Spleen (tissue), 11 donors: Measurements from ENCODE around the gene AP4M1. TPM values are rescaled to one million over a fixed set of nuclear protein-coding genes. Genes with fewer than 3 reads are reported as not detected.

Experiments
- DNase-seq: peaks from one replicate; pipeline ENCODE4 v3.0.0-alpha.2; 2020
- H3K27ac ChIP-seq, 8 donors: fragments of 200-600 bp; sonication (generic) in 7 of 8; 1 replicate in 4 of 8; 2 replicates in 4 of 8; pipeline versions ENCODE4 v1.5.0 to v1.8.0; 2016 to 2021; ENCODE audit warnings: inconsistent platforms in 4 of 8, mild to moderate bottlenecking in 4 of 8, moderate library complexity in 1 of 8
- H3K27me3 ChIP-seq, 7 donors: fragments of 200-600 bp; sonication (generic) in 6 of 7; replicated peaks in 1 of 7; 1 replicate in 4 of 7; 2 replicates in 3 of 7; pipeline versions ENCODE4 v1.5.0 to v1.8.0; 2016 to 2021; ENCODE audit warnings: inconsistent platforms in 3 of 7, mild to moderate bottlenecking in 1 of 7
- H3K36me3 ChIP-seq, 6 donors: fragments of 200-600 bp; sonication (generic) in 5 of 6; 1 replicate in 4 of 6; 2 replicates in 2 of 6; pipeline versions ENCODE4 v1.5.0 to v1.8.0; 2016 to 2021; ENCODE audit warnings: inconsistent platforms in 2 of 6
- H3K4me1 ChIP-seq, 6 donors: fragments of 200-600 bp; sonication (generic) in 5 of 6; 1 replicate in 3 of 6; 2 replicates in 3 of 6; pipeline versions ENCODE4 v1.5.0 to v1.8.0; 2016 to 2021; ENCODE audit warnings: inconsistent platforms in 3 of 6
- H3K4me3 ChIP-seq, 8 donors: fragments of 200-600 bp; sonication (generic) in 7 of 8; 1 replicate in 4 of 8; 2 replicates in 4 of 8; pipeline versions ENCODE4 v1.5.0 to v1.8.0; 2016 to 2021; ENCODE audit warnings: inconsistent platforms in 4 of 8, mild to moderate bottlenecking in 4 of 8, moderate library complexity in 2 of 8
- H3K9me3 ChIP-seq, 8 donors: fragments of 200-600 bp; sonication (generic) in 7 of 8; 1 replicate in 4 of 8; 2 replicates in 4 of 8; pipeline versions ENCODE4 v1.5.0 to v1.8.0; 2016 to 2021; ENCODE audit warnings: inconsistent platforms in 4 of 8
- POLR2A ChIP-seq, 3 donors: fragments of 450-650 bp; IDR thresholded peaks; one replicate each; pipeline ENCODE4 v1.5.1; 2017; ENCODE audit warnings: antibody characterized with exemption in 3 of 3, mild to moderate bottlenecking in 1 of 3
- POLR2AphosphoS5 ChIP-seq, 3 donors: sonication (generic); formaldehyde crosslinking; IDR thresholded peaks; one replicate each; pipeline ENCODE4 v1.5.1; 2017; ENCODE audit warnings: antibody characterized with exemption in 3 of 3
- WGBS, 5 donors: extraction: QIAGEN DNeasy Blood & Tissue Kit in 3 of 5; methylation state at CpG; one replicate each; pipeline versions ENCODE4 v1.1.5 to v1.1.7; 2013 to 2018; 5-methylcytosine and 5-hydroxymethylcytosine counted together
- intact Hi-C: fragments of 100-400 bp; cut with DNase I; formaldehyde crosslinking; loops from one replicate; pipeline ENCODE4 v1.15.0; 2023; ENCODE audit warnings: low total_unique reads
- polyA plus RNA-seq, 3 donors: library from polyadenylated mRNA; stranded (reverse); fragments of 200-250 nt; gene quantifications; one replicate each; pipeline ENCODE4 v1.2.1, GENCODE V29; 2013
- total RNA-seq, 7 donors: library from RNA; depleted of rRNA in 3 of 7; stranded (reverse); fragments of >200 nt in 3 of 7; fragmentation: NEBNext Ultra II Directional in 4 of 7; extraction: Animal tissue kit (Norgen Biotek cat#: 25700) in 4 of 7; gene quantifications; one replicate each; pipeline versions ENCODE4 v1.1.0 to v1.2.1, GENCODE V29; 2016 to 2021
- TF ChIP-seq, protein P1 (sequence below), 11 experiments: fragments of 200-600 bp in 7 of 11; fragments of 450-650 bp in 4 of 11; sonication (generic) in 4 of 11; IDR thresholded peaks in 8 of 11; conservative IDR thresholded peaks in 3 of 11; 1 replicate in 7 of 11; 2 replicates in 4 of 11; pipeline versions ENCODE4 v1.4.0 to v1.8.0; 2016 to 2021; ENCODE audit warnings: antibody characterized with exemption in 11 of 11, inconsistent platforms in 4 of 11, mild to moderate bottlenecking in 1 of 11
- donor health status: healthy with polysubstance abuse.
- donor health status: DM: no; HTN: no; CAD: no; lungs with moderate emphysema.
- donor health status: DM: no; HTN: no; CAD: no.
- donor health status: Bipolar disorder and iron deficiency.
- donor health status: healthy.
- donor health status: DM: no; HTN: no; CAD: no.
- donor health status: DM: yes; HTN: yes; CAD: no.

Gene AP4M1
- total and polyA plus RNA-seq, 10 donors, result 8.7 to 18.0 (median 10.2) TPM

DNA sequence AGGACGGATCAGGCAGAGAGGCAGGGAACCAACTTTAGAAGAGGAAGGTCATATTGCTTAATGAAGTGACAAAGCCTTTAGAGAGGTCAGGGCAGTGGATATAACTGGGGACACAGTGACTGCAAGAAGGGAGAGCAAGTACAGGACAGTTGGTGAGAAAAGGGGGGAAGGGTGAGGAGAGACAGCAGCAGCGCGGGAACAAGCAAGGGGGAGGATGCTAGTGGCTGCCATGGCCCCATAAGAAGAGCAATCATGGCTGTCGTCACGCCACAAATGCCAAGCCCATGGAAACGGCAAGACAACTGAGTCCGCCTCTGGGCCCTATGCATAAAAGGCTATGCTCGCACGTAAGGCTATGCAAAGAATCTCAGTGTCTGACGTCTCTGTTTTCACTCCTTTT, 29.0 kb upstream of the AP4M1 start:
- Histone ChIP-seq H3K4me3 (no peak overlapping the region), H3K36me3 (peaks cover 35 to 100% (median 88%) of the 10 kb centered on the region in 6 donors), H3K27ac (no peak overlapping the region), H3K27me3 (no peaks in the 10 kb centered on the region), H3K4me1 (no peaks in the 10 kb centered on the region), H3K9me3 (peaks cover 6 to 47% (median 39%) of the 10 kb centered on the region in 8 donors)
- DNase-seq, result no peak
- 95 to 98% (median 97%) methylated on average over 10 of the region's 10 CpGs for WGBS, 5 donors
- TF ChIP-seq, protein P1, sequence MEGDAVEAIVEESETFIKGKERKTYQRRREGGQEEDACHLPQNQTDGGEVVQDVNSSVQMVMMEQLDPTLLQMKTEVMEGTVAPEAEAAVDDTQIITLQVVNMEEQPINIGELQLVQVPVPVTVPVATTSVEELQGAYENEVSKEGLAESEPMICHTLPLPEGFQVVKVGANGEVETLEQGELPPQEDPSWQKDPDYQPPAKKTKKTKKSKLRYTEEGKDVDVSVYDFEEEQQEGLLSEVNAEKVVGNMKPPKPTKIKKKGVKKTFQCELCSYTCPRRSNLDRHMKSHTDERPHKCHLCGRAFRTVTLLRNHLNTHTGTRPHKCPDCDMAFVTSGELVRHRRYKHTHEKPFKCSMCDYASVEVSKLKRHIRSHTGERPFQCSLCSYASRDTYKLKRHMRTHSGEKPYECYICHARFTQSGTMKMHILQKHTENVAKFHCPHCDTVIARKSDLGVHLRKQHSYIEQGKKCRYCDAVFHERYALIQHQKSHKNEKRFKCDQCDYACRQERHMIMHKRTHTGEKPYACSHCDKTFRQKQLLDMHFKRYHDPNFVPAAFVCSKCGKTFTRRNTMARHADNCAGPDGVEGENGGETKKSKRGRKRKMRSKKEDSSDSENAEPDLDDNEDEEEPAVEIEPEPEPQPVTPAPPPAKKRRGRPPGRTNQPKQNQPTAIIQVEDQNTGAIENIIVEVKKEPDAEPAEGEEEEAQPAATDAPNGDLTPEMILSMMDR (IDR thresholded peaks at IDR 0.05 in 8 of 11, conservative IDR thresholded peaks at IDR 0.05 in 3 of 11), result no peak
- TF ChIP-seq POLR2A (IDR thresholded peaks at IDR 0.05) (no peak), POLR2AphosphoS5 (IDR thresholded peaks at IDR 0.05) (no peak)
- intact Hi-C loops, result loop anchor here (10.0 kb wide), 1 partner anchor 88 kb away; no protein-coding TSS in a partner anchor

- Histone ChIP-seq H3K9me3 (peaks cover 6 to 39% (median 36%) of the 10 kb centered on the region in 8 donors), H3K27ac (no peak overlapping the region), H3K27me3 (no peaks in the 10 kb centered on the region), H3K4me1 (peaks cover 3 to 15% (median 10%) of the 10 kb centered on the region in 6 donors), H3K4me3 (no peak overlapping the region), H3K36me3 (peaks cover 33 to 100% (median 89%) of the 10 kb centered on the region in 6 donors)
- intact Hi-C loops, result loop anchor here (10.0 kb wide), 1 partner anchor 90 kb away; no protein-coding TSS in a partner anchor
- WGBS, 5 donors, result 93 to 97% (median 95%) methylated on average over 7 of the region's 7 CpGs
- no peak for DNase-seq
- TF ChIP-seq, protein P1 (IDR thresholded peaks at IDR 0.05 in 8 of 11, conservative IDR thresholded peaks at IDR 0.05 in 3 of 11), result no peak
- TF ChIP-seq POLR2A (IDR thresholded peaks at IDR 0.05) (no peak), POLR2AphosphoS5 (IDR thresholded peaks at IDR 0.05) (no peak)
Observed at GRCh38 chr7:100074841-100075240, 26.6 kb upstream of the AP4M1 start.

GRCh38 chr7:100075418-100075817, 26.0 kb upstream of the AP4M1 start:
- Histone ChIP-seq H3K9me3 (peaks cover 6 to 33% (median 30%) of the 10 kb centered on the region in 8 donors), H3K4me3 (no peak overlapping the region), H3K4me1 (peaks cover 9 to 21% (median 15%) of the 10 kb centered on the region in 6 donors), H3K36me3 (peaks cover 31 to 99% (median 84%) of the 10 kb centered on the region in 6 donors), H3K27ac (no peak overlapping the region), H3K27me3 (no peaks in the 10 kb centered on the region)
- intact Hi-C loops, result loop anchor here (10.0 kb wide), 1 partner anchor 91 kb away; no protein-coding TSS in a partner anchor
- DNase-seq, result no peak
- TF ChIP-seq, protein P1 (IDR thresholded peaks at IDR 0.05 in 8 of 11, conservative IDR thresholded peaks at IDR 0.05 in 3 of 11), result no peak
- TF ChIP-seq POLR2A (IDR thresholded peaks at IDR 0.05) (no peak), POLR2AphosphoS5 (IDR thresholded peaks at IDR 0.05) (no peak)
- WGBS, 5 donors, result 93 to 99% (median 96%) methylated on average over 6 of the region's 6 CpGs

GRCh38 chr7:100077205-100077604, 24.2 kb upstream of the AP4M1 start:
- Histone ChIP-seq H3K4me1 (peaks cover 13 to 35% (median 28%) of the 10 kb centered on the region in 6 donors), H3K36me3 (peaks cover 17 to 81% (median 66%) of the 10 kb centered on the region in 6 donors), H3K4me3 (no peak overlapping the region), H3K27ac (no peak overlapping the region), H3K9me3 (peaks cover 0 to 15% (median 12%) of the 10 kb centered on the region in 8 donors), H3K27me3 (no peaks in the 10 kb centered on the region)
- intact Hi-C loops, result loop anchor here (10.0 kb wide), 1 partner anchor 92 kb away; no protein-coding TSS in a partner anchor
- no peak for DNase-seq
- TF ChIP-seq POLR2A (IDR thresholded peaks at IDR 0.05) (no peak), POLR2AphosphoS5 (IDR thresholded peaks at IDR 0.05) (no peak)
- TF ChIP-seq, protein P1 (IDR thresholded peaks at IDR 0.05 in 8 of 11, conservative IDR thresholded peaks at IDR 0.05 in 3 of 11), result no peak
- 82 to 95% (median 86%) methylated on average over 4 of the region's 4 CpGs for WGBS, 5 donors
